Smooth muscle cell of the brain vasculature (primary cell): Measurements from ENCODE around the gene HBS1L.

ENCODE experiments used
- DNase-seq: peaks from one replicate; pipeline ENCODE4 v3.0.0-alpha.2; 2012; ENCODE audit warnings: low read depth, low spot score

Gene HBS1L

GRCh38 chr6:134949927-134950326 lies 104.7 kb downstream of the HBS1L start, which contains the start of gene ALDH8A1:
TSS of gene ALDH8A1 (minus strand) at chr6:134950101. CDS start at chr6:134950053, 48 bp downstream.
- DNase-seq: no peak

GRCh38 chr6:134948691-134949090 lies 105.9 kb downstream of the HBS1L start:
- DNase-seq: no peak

GRCh38 chr6:134948142-134948541 lies 106.5 kb downstream of the HBS1L start:
- DNase-seq: no peak

GRCh38 chr6:134945045-134945444 lies 109.6 kb downstream of the HBS1L start:
- DNase-seq: no peak

- DNase-seq: no peak
Measured at GRCh38 chr6:134943522-134944111, 111.0 kb downstream of the HBS1L start.

- no peak for DNase-seq
Measured at GRCh38 chr6:134938896-134939295, 115.7 kb downstream of the HBS1L start.

- no peak for DNase-seq
Measured at GRCh38 chr6:134937426-134937825, 117.2 kb downstream of the HBS1L start.

- DNase-seq: no peak
Measured at GRCh38 chr6:134936931-134937330, 117.7 kb downstream of the HBS1L start.

- DNase-seq: no peak
Measured at GRCh38 chr6:134936476-134936875, 118.1 kb downstream of the HBS1L start.

- no peak for DNase-seq
Measured at GRCh38 chr6:134934793-134935485, 119.7 kb downstream of the HBS1L start.

GRCh38 chr6:134932535-134933470 lies 121.8 kb downstream of the HBS1L start:
- DNase-seq: no peak

GRCh38 chr6:134932098-134932497 lies 122.5 kb downstream of the HBS1L start:
- DNase-seq: no peak

- no peak for DNase-seq
Measured at GRCh38 chr6:134930463-134930862, 124.2 kb downstream of the HBS1L start.

GRCh38 chr6:134928151-134928900 lies 126.3 kb downstream of the HBS1L start:
- no peak for DNase-seq

- no peak for DNase-seq
Measured at GRCh38 chr6:134925800-134926199, 128.8 kb downstream of the HBS1L start.

- DNase-seq: no peak
Measured at GRCh38 chr6:134921721-134922261, 132.8 kb downstream of the HBS1L start.

- DNase-seq: no peak
Measured at GRCh38 chr6:134921276-134921675, 133.3 kb downstream of the HBS1L start.

GRCh38 chr6:134920422-134920821 lies 134.2 kb downstream of the HBS1L start:
- no peak for DNase-seq

GRCh38 chr6:134918418-134918961 lies 136.1 kb downstream of the HBS1L start:
- no peak for DNase-seq

GRCh38 chr6:134911547-134911946 lies 143.1 kb downstream of the HBS1L start:
- no peak for DNase-seq

GRCh38 chr6:134910593-134910935 lies 144.1 kb downstream of the HBS1L start:
- DNase-seq: no peak
